Ishikawa (cell line): ENCODE data around the gene RNF113B.

ENCODE experiments used
- CEBPB ChIP-seq: IDR thresholded peaks from 2 replicates; pipeline ENCODE4 v1.6.1; 2012
- CREB1 ChIP-seq: IDR thresholded peaks from 2 replicates; pipeline ENCODE4 v1.6.1; 2012; ENCODE audit warnings: low read depth
- EGR1 ChIP-seq: IDR thresholded peaks from 2 replicates; pipeline ENCODE4 v1.6.1; 2012
- EP300 ChIP-seq: IDR thresholded peaks from 2 replicates; pipeline ENCODE4 v1.6.1; 2012; ENCODE audit warnings: borderline replicate concordance
- FOXM1 ChIP-seq: IDR thresholded peaks from 2 replicates; pipeline ENCODE4 v1.6.1; 2012; ENCODE audit warnings: low read depth, borderline replicate concordance
- NFIC ChIP-seq: IDR thresholded peaks from 2 replicates; pipeline ENCODE4 v1.6.1; 2012
- RAD21 ChIP-seq: IDR thresholded peaks from 2 replicates; pipeline ENCODE4 v1.6.1; 2012; ENCODE audit warnings: low read depth
- REST ChIP-seq: IDR thresholded peaks from 2 replicates; pipeline ENCODE4 v1.6.1; 2012; ENCODE audit warnings: low read depth, mild to moderate bottlenecking
- TCF12 ChIP-seq: IDR thresholded peaks from 2 replicates; pipeline ENCODE4 v1.6.1; 2012; ENCODE audit warnings: low read depth
- TEAD4 ChIP-seq: IDR thresholded peaks from 2 replicates; pipeline ENCODE4 v1.6.1; 2012
- YY1 ChIP-seq: IDR thresholded peaks from 2 replicates; pipeline ENCODE4 v1.6.1; 2012; ENCODE audit warnings: low read depth
- ZBTB7A ChIP-seq: IDR thresholded peaks from 2 replicates; pipeline ENCODE4 v1.6.1; 2012; ENCODE audit warnings: low read depth
- TF ChIP-seq, protein P1 (sequence below): IDR thresholded peaks from 2 replicates; pipeline ENCODE4 v1.6.1; 2012

Gene RNF113B

GRCh38 chr13:98214008-98214643 lies 37.1 kb upstream of the RNF113B start:
- TF ChIP-seq FOXM1, result no peak
- no peak for TF ChIP-seq RAD21
- TF ChIP-seq YY1, result no peak
- no peak for TF ChIP-seq CREB1
- no peak for TF ChIP-seq TCF12
- TF ChIP-seq REST, result no peak
- no peak for TF ChIP-seq EGR1

- TF ChIP-seq TCF12 (no peak), EP300 (no peak), ZBTB7A (no peak), FOXM1 (no peak), EGR1 (no peak), TEAD4 (no peak)
Measured at GRCh38 chr13:98213354-98213753, 36.3 kb upstream of the RNF113B start.

GRCh38 chr13:98212763-98213162 lies 35.7 kb upstream of the RNF113B start:
- no peak for TF ChIP-seq ZBTB7A
- TF ChIP-seq REST, result no peak
- no peak for TF ChIP-seq TCF12

- no peak for TF ChIP-seq YY1
Measured at GRCh38 chr13:98208606-98209005, 31.5 kb upstream of the RNF113B start.

DNA sequence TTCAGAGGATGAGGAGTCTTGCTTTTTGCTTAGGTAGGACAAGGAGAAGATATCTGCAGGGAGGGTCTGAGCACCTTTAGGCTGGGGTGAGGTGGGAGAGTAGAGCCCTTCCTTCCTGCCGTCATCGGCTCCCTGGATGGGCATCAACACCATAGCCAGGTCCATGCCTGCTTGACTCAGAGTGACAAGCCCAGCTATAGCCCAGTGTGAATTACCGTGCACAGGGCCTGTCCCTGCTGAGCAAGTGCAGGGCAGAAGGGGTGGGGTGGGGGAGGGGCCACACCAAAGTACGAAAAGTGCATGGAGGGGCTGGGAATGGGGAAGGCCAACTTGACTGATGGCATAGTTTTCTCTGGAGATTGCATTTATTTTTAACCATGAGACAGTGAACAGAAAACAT lies 30.3 kb upstream of the RNF113B start:
- no peak for TF ChIP-seq EGR1
- no peak for TF ChIP-seq YY1
- TF ChIP-seq, protein P1, sequence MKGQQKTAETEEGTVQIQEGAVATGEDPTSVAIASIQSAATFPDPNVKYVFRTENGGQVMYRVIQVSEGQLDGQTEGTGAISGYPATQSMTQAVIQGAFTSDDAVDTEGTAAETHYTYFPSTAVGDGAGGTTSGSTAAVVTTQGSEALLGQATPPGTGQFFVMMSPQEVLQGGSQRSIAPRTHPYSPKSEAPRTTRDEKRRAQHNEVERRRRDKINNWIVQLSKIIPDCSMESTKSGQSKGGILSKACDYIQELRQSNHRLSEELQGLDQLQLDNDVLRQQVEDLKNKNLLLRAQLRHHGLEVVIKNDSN, result no peak
- TF ChIP-seq RAD21, result no peak
- no peak for TF ChIP-seq CREB1
- TF ChIP-seq TCF12, result no peak

DNA sequence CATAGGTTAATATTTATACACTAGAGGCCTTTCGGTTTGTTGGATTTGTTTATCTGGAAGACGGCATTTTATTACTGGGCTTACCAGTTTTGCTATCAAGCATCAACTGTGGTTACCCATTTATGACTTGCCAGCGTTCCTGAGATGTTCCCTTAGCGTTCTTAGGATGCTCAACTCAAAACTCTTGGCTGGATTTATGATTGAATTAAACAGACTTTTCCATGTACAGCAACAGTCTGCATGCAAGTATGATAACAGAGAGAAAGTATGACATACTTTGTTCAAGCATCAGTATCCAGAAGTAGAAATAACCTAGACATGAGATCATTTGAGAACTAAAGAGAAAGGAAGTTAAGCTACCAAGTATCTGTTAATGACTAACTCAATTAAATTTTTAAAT lies 29.9 kb upstream of the RNF113B start:
- TF ChIP-seq ZBTB7A (no peak), CEBPB (no peak), EGR1 (no peak), YY1 (no peak), NFIC (no peak), REST (no peak)

GRCh38 chr13:98204546-98204945 lies 27.5 kb upstream of the RNF113B start:
- TF ChIP-seq, protein P1, result no peak
- no peak for TF ChIP-seq RAD21
- no peak for TF ChIP-seq NFIC
- no peak for TF ChIP-seq YY1
